Natural killer cell (primary cell): ENCODE data around the gene MT1F. TPM values are rescaled to one million over a fixed set of nuclear protein-coding genes. Genes with fewer than 3 reads are reported as not detected.

Experiments
- ATAC-seq, 3 donors: fragments of 150-1000 bp in 2 of 3; fragments of 200-7000 bp in 1 of 3; cut with Tn5 transposase; 1 replicate in 1 of 3; 2 replicates in 2 of 3; pipeline ENCODE4 v1.10.0; 2021; ENCODE audit warnings: mild to moderate bottlenecking in 2 of 3, moderate library complexity in 2 of 3
- DNase-seq, 2 donors: peaks; one replicate each; pipeline versions ENCODE4 v3.0.0 to v3.0.0-alpha.2; 2013 to 2021; ENCODE audit warnings: mixed read lengths in 1 of 2
- H3K27ac ChIP-seq: one replicate; pipeline ENCODE4 v1.5.1; 2013; ENCODE audit warnings: mild to moderate bottlenecking, low read length
- H3K27me3 ChIP-seq: one replicate; pipeline ENCODE4 v1.6.1; 2013; ENCODE audit warnings: low read length; ENCODE audit not compliant: control insufficient read depth, insufficient read depth
- H3K36me3 ChIP-seq: one replicate; pipeline ENCODE4 v1.6.1; 2013; ENCODE audit warnings: low read length; ENCODE audit not compliant: control insufficient read depth, insufficient read depth
- H3K4me1 ChIP-seq: one replicate; pipeline ENCODE4 v1.6.1; 2013; ENCODE audit warnings: low read length; ENCODE audit not compliant: control insufficient read depth, insufficient read depth
- H3K4me3 ChIP-seq: one replicate; pipeline ENCODE4 v1.5.1; 2013; ENCODE audit warnings: low read length
- H3K9me3 ChIP-seq: one replicate; pipeline ENCODE4 v1.6.1; 2013; ENCODE audit warnings: low read length; ENCODE audit not compliant: control insufficient read depth, insufficient read depth
- H3K27ac Mint-ChIP-seq, 2 donors: one replicate each; pipeline ENCODE4 v1.8.0; 2022; ENCODE audit warnings: mild to moderate bottlenecking in 2 of 2, mixed read lengths in 2 of 2, moderate library complexity in 1 of 2
- H3K27me3 Mint-ChIP-seq, 2 donors: one replicate each; pipeline ENCODE4 v1.8.0; 2022; ENCODE audit warnings: low read depth in 2 of 2, mixed read lengths in 2 of 2
- H3K36me3 Mint-ChIP-seq: one replicate; pipeline ENCODE4 v1.8.0; 2022; ENCODE audit warnings: mixed read lengths
- H3K4me1 Mint-ChIP-seq, 2 donors: one replicate each; pipeline ENCODE4 v1.8.0; 2022; ENCODE audit warnings: mixed read lengths in 2 of 2
- H3K4me3 Mint-ChIP-seq: one replicate; pipeline ENCODE4 v1.8.0; 2022; ENCODE audit warnings: mild to moderate bottlenecking, moderate library complexity, mixed read lengths
- H3K9me3 Mint-ChIP-seq, 2 donors: one replicate each; pipeline ENCODE4 v1.8.0; 2022; ENCODE audit warnings: mixed read lengths in 2 of 2
- WGBS: methylation state at CpG from one replicate; pipeline ENCODE4 v1.1.7; 2013; ENCODE audit warnings: missing lambda C conversion rate; ENCODE audit not compliant: insufficient coverage; 5-methylcytosine and 5-hydroxymethylcytosine counted together
- intact Hi-C: fragments of 100-400 bp; cut with micrococcal nuclease; formaldehyde crosslinking; loops from one replicate; pipeline ENCODE4 v1.14.2; 2022
- total RNA-seq, 4 donors: library from RNA; stranded (reverse); fragments of 120-200 nt in 1 of 4; gene quantifications; one replicate each; pipeline versions ENCODE4 v1.2.3 to v1.2.4, GENCODE V29; 2013 to 2022
- TF ChIP-seq, protein P1 (sequence below): fragments of 200-600 bp; IDR thresholded peaks from one replicate; pipeline ENCODE4 v1.8.0; 2022; ENCODE audit warnings: antibody characterized with exemption

Gene MT1F
- total RNA-seq, 3 donors from 2014 or later (not counting 1 experiment from before 2014, with no cell fraction given), result 3.8 to 8.0 (median 5.4) TPM

DNA sequence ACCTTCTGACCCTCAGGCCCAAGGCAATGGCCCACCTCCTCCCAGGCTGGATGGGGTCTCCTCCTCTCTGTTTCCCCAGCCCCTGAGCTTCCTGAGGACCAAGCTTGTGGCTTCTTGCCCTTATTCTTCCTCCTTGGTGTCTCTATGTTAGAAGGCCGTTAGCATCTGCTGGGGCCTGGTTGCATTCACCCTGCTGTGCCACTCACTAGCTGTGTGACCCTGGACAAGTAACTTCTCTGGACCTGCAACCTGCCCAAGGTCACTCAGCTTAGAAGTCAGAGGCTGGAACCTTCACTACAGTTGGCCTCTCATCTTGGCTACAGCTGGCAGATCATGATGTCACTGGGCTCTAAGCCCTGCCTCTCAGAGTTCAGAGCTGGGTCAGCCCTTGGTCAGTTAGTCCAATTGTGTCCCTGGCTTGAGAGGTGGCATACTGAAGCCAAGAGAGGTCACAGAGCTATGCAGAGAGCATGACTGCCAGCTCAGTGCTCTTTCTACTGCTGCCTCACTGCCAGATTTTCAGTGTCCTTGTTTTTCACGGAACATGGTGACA, 46.4 kb upstream of the MT1F start:
- DNase-seq, result no peak

DNA sequence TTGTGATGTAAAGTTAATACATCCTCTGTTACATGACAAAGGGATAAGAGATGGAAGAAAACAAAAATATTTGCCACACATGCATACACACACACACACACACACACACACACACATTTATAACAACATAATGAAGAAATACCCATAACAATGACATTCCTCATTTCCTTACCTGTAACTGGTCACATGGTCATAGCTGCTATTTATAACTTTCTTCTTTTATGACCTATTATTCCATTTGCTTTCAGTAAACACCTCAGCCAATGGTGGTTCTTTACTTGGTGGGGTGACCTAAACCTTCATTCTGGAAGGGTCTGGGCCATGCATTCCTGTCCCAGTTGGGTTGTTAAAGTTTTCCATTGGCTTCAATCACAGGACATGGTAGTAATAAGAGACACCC, 44.1 kb upstream of the MT1F start:
- H3K4me3 ChIP-seq, result no peak overlapping the region
- Mint-ChIP-seq H3K27me3 (peaks cover 8 to 18% of the 10 kb centered on the region in 2 donors), H3K9me3 (no peaks in the 10 kb centered on the region), H3K36me3 (no peaks in the 10 kb centered on the region), H3K4me1 (peaks cover 28 to 38% of the 10 kb centered on the region in 2 donors), H3K27ac (no peak overlapping the region), H3K4me3 (no peak overlapping the region)
- H3K4me1 ChIP-seq, result peaks cover 38% of the 10 kb centered on the region
- no peak overlapping the region for H3K27ac ChIP-seq
- no peaks in the 10 kb centered on the region for H3K9me3 ChIP-seq
- TF ChIP-seq, protein P1, sequence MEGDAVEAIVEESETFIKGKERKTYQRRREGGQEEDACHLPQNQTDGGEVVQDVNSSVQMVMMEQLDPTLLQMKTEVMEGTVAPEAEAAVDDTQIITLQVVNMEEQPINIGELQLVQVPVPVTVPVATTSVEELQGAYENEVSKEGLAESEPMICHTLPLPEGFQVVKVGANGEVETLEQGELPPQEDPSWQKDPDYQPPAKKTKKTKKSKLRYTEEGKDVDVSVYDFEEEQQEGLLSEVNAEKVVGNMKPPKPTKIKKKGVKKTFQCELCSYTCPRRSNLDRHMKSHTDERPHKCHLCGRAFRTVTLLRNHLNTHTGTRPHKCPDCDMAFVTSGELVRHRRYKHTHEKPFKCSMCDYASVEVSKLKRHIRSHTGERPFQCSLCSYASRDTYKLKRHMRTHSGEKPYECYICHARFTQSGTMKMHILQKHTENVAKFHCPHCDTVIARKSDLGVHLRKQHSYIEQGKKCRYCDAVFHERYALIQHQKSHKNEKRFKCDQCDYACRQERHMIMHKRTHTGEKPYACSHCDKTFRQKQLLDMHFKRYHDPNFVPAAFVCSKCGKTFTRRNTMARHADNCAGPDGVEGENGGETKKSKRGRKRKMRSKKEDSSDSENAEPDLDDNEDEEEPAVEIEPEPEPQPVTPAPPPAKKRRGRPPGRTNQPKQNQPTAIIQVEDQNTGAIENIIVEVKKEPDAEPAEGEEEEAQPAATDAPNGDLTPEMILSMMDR, result no peak
- ATAC-seq (no peak), DNase-seq (no peak)
- H3K36me3 ChIP-seq, result no peaks in the 10 kb centered on the region
- peaks cover 9% of the 10 kb centered on the region for H3K27me3 ChIP-seq
- intact Hi-C loops, result no loop called here

More for the DNA sequence above, 46.4 kb upstream of the MT1F start:
- Mint-ChIP-seq H3K36me3 (no peaks in the 10 kb centered on the region), H3K27ac (peak overlapping the region; percentile 89 to 96), H3K4me3 (peak overlapping the region; percentile 95), H3K27me3 (peaks cover 0 to 5% of the 10 kb centered on the region in 2 donors), H3K9me3 (no peaks in the 10 kb centered on the region), H3K4me1 (peaks cover 48 to 51% of the 10 kb centered on the region in 2 donors)
- H3K36me3 ChIP-seq, result no peaks in the 10 kb centered on the region
- H3K4me1 ChIP-seq, result peaks cover 47% of the 10 kb centered on the region
- intact Hi-C loops, result no loop called here
- H3K27ac ChIP-seq, result peak overlapping the region; percentile 87
- no peak overlapping the region for H3K4me3 ChIP-seq
- WGBS, result 90% methylated on average over 2 of the region's 2 CpGs
- TF ChIP-seq, protein P1, result no peak
- no peaks in the 10 kb centered on the region for H3K27me3 ChIP-seq
- no peaks in the 10 kb centered on the region for H3K9me3 ChIP-seq
- ATAC-seq, result no peak

DNA sequence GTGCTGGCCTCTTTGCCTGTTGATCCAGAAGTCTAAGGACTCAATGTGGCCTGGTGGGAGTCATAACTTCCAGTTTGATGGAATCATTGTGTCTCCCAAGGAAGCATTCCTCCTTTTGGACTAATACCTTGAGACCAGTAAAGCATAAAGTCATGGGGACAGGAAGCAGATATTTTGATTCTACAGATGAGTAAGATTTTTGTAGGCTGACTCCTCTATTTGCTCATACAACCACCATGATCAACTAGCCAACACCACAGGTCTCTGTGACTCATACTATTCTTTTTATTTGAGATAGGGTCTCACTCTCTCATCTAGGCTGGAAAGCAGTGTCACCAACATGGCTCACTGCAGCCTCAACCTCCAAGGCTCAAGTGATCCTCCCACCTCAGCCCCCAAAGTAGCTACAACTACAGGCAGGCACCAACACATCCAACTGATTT, 43.2 kb upstream of the MT1F start:
- Histone ChIP-seq H3K9me3 (no peaks in the 10 kb centered on the region), H3K4me3 (no peak overlapping the region), H3K27ac (no peak overlapping the region), H3K4me1 (peaks cover 30% of the 10 kb centered on the region), H3K27me3 (peaks cover 10% of the 10 kb centered on the region), H3K36me3 (no peaks in the 10 kb centered on the region)
- Mint-ChIP-seq H3K36me3 (no peaks in the 10 kb centered on the region), H3K9me3 (no peaks in the 10 kb centered on the region), H3K4me1 (peaks cover 20 to 29% of the 10 kb centered on the region in 2 donors), H3K27me3 (peaks cover 17 to 24% of the 10 kb centered on the region in 2 donors), H3K27ac (no peak overlapping the region), H3K4me3 (no peak overlapping the region)
- TF ChIP-seq, protein P1, result no peak
- no peak for DNase-seq
- ATAC-seq, result no peak
- intact Hi-C loops, result no loop called here

DNA sequence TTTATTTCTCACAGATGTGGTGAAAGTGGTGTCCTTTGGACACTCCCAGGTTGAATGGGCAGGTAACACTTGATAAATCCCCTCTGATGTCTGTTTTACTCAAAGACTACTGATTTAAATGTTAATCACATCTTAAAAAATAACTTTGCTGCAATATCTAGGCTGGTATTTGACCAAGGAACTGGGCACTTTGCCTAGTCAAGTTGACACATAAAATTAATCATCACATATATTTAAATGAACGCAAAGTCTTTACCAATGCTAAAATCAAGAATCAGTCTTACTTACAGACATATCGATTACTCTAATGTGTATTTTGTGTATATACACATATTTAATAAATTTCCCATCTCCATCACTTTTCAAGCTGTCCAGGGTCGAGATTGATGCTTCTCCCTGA, 42.4 kb upstream of the MT1F start:
- Histone ChIP-seq H3K4me3 (no peak overlapping the region), H3K4me1 (peaks cover 22% of the 10 kb centered on the region), H3K9me3 (no peaks in the 10 kb centered on the region), H3K27ac (no peak overlapping the region), H3K36me3 (no peaks in the 10 kb centered on the region), H3K27me3 (peaks cover 10% of the 10 kb centered on the region)
- intact Hi-C loops, result no loop called here
- DNase-seq, result no peak
- Mint-ChIP-seq H3K4me1 (peaks cover 12 to 22% of the 10 kb centered on the region in 2 donors), H3K36me3 (no peaks in the 10 kb centered on the region), H3K27me3 (peaks cover 19 to 28% of the 10 kb centered on the region in 2 donors), H3K27ac (no peak overlapping the region), H3K9me3 (no peaks in the 10 kb centered on the region), H3K4me3 (no peak overlapping the region)
- TF ChIP-seq, protein P1, result no peak
- ATAC-seq, result no peak
- 100% methylated on average over 2 of the region's 3 CpGs for WGBS
